Renal pelvis (tissue), 4 donors: ENCODE measurements around the gene GUCY1A2. TPM values are rescaled to one million over a fixed set of nuclear protein-coding genes. Genes with fewer than 3 reads are reported as not detected.

Experiments
- DNase-seq: peaks from one replicate; pipeline ENCODE4 v3.0.0-alpha.2; 2013
- polyA plus RNA-seq, 3 donors: library from polyadenylated mRNA; unstranded; fragments of 120-200 nt; gene quantifications; one replicate each; pipeline ENCODE4 v1.2.1, GENCODE V29; 2013; ENCODE audit not compliant: insufficient read length in 3 of 3

The GUCY1A2 gene
- polyA plus RNA-seq, 3 donors, result 2.0 to 2.7 (median 2.5) TPM

- DNase-seq, result no peak
Observed at GRCh38 chr11:106644824-106645223, 373.5 kb downstream of the GUCY1A2 start.

DNA sequence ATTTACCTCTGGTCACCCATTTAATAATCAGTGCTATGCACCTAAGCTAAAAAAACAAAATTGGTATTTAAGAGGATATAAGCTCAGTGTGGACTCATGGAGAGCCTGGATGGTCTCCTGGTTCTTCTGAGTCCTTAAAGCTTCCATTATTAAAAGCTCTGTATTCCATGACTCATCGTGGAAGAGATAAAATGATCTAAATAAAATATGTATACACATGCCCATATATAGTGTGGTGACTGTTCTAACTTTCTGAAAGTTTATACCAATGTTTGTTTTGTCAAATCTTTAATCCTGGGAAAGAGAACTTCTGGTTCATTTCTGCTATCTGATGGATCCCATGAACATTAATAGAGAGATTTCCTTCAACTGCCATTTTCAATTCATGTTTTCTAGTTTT lies 375.9 kb downstream of the GUCY1A2 start:
- DNase-seq, result no peak

GRCh38 chr11:106632283-106632682 lies 386.0 kb downstream of the GUCY1A2 start:
- no peak for DNase-seq

DNA sequence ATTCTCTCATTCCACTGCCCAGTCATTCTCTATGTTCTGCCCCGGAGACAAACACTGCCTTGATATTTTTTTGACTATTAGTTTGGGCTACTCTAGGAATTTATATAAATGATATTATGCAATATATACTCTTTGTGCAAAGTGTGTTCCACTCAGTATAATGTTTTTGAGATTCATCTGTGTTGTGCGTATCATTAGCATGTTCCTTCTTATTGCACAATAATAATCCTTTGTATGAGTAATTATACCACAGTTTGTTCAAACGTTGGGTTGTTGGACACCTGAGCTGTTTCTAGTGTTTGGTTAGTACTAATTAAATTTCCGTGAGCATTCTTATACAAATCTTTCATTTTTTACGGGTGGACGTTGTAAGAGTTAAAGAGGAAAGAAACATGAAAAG lies 390.6 kb downstream of the GUCY1A2 start:
- DNase-seq, result no peak

GRCh38 chr11:106625566-106625965 lies 392.7 kb downstream of the GUCY1A2 start:
- no peak for DNase-seq

DNA sequence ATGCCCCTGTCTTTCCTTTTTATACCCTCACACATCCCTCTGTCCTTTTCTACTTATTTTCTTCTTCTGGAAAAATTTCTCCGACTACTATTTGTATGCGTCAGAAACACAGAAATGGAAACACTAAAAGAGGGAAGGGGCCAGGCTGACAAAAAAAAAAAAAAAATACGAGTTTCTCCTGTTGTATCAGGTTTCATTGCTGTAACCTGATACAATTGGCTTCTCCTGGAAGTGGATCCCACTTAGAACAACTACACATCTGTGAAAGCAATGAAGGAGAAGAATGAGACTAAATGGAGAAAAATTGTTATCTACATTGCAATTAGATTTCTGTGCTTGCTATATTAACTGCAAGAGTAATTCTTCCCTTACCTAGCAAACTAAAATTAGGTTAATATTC lies 393.9 kb downstream of the GUCY1A2 start:
- no peak for DNase-seq
